ENCODE measurements around the gene RSRC1. TPM values are rescaled to one million over a fixed set of nuclear protein-coding genes. Genes with fewer than 3 reads are reported as not detected.

Gene RSRC1
- total RNA-seq, 4 donors from 2014 or later = 23.5 to 31.8 (median 26.6) TPM

DNA sequence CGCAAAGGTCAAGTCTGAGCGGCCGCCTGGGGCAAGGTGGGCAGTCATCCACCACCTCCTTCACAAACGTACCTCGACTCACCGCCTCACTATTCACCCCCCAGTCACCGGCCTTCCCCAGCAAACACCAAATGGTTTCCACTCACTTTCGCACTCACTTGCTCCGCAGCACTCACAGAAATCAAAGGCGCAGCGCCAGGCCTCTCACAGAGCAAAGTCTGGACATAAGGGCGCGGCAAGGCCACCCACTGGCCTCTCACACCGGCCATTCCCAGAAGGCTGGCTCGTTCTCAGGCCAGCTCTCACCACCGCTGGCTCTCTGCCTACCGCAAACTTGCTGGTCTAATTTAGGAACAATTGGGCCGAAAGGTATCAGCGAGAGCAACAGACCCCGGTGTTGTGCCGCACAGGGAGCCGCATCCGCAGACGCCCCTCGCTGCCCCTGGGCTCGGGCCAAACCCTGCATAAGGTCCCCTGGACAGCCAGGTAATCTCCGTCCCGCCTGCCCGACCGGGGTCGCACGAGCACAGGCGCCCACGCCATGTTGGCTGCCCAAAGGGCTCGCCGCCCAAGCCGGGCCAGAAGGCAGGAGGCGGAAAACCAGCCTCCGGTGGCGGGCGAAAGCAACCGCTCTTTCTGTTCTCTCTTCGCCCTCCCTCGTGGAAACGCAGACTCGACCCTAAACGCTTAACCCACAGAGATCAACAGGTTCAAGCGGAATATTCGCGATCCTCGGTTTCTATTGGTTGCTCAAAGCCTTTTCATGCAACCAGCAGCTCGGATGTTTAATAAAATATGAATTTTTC, 6.6 kb upstream of the RSRC1 start:
- no peak overlapping the region for H3K4me3 ChIP-seq (ENCODE audit: low read depth, poor library complexity, severe bottlenecking)
- WGBS, 2 donors = 19 to 24% methylated on average over 52 of the region's 52 CpGs
- no peak for TF ChIP-seq POLR2A (IDR thresholded peaks at IDR 0.05)
- TF ChIP-seq, protein P1, sequence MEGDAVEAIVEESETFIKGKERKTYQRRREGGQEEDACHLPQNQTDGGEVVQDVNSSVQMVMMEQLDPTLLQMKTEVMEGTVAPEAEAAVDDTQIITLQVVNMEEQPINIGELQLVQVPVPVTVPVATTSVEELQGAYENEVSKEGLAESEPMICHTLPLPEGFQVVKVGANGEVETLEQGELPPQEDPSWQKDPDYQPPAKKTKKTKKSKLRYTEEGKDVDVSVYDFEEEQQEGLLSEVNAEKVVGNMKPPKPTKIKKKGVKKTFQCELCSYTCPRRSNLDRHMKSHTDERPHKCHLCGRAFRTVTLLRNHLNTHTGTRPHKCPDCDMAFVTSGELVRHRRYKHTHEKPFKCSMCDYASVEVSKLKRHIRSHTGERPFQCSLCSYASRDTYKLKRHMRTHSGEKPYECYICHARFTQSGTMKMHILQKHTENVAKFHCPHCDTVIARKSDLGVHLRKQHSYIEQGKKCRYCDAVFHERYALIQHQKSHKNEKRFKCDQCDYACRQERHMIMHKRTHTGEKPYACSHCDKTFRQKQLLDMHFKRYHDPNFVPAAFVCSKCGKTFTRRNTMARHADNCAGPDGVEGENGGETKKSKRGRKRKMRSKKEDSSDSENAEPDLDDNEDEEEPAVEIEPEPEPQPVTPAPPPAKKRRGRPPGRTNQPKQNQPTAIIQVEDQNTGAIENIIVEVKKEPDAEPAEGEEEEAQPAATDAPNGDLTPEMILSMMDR (IDR thresholded peaks at IDR 0.05) = no peak
- peak in 1 of 2 donors; percentile 89 for DNase-seq (ENCODE audit: low spot score in 2 of 2)
- intact Hi-C loops (cut with DNase I; ENCODE audit: low total_unique reads) = no loop called here

DNA sequence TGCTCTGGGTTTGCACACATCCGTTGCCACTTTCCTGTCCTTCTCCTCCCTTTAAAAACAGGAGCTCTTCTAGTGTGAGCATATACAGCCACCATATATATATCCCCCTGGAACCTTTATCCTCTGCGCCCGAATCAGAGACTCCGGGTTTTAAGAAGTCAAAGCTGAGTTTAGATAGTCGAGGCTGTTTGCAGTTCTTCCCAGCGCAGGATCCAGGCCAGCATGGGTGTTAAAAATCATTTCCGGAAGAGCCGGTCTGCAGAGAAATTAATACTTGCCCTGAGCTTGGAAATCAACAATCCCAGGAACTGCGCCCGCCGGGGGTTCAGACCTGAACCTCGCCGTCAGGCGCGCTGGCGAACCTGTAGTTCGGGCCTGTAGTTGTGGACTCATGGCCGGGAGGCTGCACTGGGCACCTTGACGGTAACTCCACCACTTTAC, 6.0 kb upstream of the RSRC1 start:
- no peak overlapping the region for H3K4me3 ChIP-seq (ENCODE audit: low read depth, poor library complexity, severe bottlenecking)
- peak in 1 of 2 donors; percentile 82 for DNase-seq (ENCODE audit: low spot score in 2 of 2)
- no peak for TF ChIP-seq POLR2A (IDR thresholded peaks at IDR 0.05)
- TF ChIP-seq, protein P1 (IDR thresholded peaks at IDR 0.05) = no peak
- 20 to 33% methylated on average over 19 of the region's 19 CpGs for WGBS, 2 donors
- intact Hi-C loops (cut with DNase I; ENCODE audit: low total_unique reads) = no loop called here

GRCh38 chr3:158104431-158104921, 5.4 kb upstream of the RSRC1 start:
- 22 to 24% methylated on average over 5 of the region's 5 CpGs for WGBS, 2 donors
- no peak for DNase-seq (ENCODE audit: low spot score in 2 of 2)
- no peak for TF ChIP-seq POLR2A (IDR thresholded peaks at IDR 0.05)
- TF ChIP-seq, protein P1 (IDR thresholded peaks at IDR 0.05) = no peak
- no peak overlapping the region for H3K4me3 ChIP-seq (ENCODE audit: low read depth, poor library complexity, severe bottlenecking)
- intact Hi-C loops (cut with DNase I; ENCODE audit: low total_unique reads) = no loop called here

DNA sequence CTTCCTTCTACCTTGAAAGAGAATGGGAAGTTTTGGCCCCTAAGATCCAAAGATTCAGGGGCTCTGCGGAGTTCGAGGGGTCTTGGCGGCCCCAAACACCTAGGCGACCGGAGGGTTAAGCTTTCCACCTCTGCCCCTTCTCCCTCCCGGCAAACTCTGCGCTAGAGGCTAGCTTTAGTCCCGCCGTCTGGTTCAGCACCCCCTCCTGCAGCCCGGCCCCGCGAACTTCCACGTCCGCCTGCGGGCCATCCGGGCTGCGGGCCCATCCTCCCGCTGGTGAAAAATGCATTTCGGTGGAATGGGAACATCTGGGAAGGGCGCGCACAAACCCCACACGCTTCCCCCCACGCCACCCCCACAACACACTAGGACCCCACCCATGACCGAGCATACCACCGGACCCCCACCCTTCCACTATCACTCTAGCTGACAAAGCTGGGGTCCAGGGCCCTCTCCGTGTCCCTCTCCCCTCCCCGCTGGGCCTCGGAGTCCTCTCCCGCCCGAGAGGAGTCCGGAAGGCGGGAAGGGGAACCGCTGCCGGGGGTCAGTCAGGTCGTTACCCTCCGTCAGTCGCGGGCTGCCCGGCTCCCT, 4.7 kb upstream of the RSRC1 start:
- no peak for TF ChIP-seq POLR2A (IDR thresholded peaks at IDR 0.05)
- TF ChIP-seq, protein P1 (IDR thresholded peaks at IDR 0.05) = no peak
- WGBS, 2 donors = 2 to 3% methylated on average over 35 to 39 of the region's 39 CpGs
- peak in 1 of 2 donors; percentile 88 for DNase-seq (ENCODE audit: low spot score in 2 of 2)
- H3K4me3 ChIP-seq (ENCODE audit: low read depth, poor library complexity, severe bottlenecking) = peak overlapping the region; percentile 33
- intact Hi-C loops (cut with DNase I; ENCODE audit: low total_unique reads) = no loop called here

DNA sequence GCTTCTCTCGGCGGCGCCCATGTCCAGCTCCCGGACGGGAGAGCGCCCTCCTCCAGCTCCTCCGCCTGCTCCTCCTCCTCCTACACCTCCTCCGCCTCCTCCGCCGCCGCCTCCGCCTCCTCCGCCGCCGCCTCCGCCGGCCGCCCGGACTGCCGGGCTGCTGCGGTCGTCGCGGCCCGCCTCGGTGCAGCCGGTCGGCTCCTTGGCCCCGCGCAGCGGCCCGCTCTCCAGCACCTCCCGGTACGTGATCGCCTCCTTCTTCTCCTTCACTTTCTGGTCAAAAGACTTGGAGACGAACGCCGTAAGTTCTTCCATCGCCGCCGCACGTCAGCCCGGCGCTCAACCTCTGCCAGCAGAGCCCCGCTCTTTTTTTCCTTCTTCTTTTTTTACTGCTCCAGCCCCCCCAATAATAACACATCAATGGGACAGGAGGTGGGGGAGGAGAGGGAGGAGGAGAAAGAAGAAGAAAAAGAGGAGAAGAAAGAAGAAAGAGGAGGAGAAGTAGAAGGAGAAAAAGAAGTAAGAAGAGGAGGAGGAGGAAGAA, 4.1 kb upstream of the RSRC1 start:
- intact Hi-C loops (cut with DNase I; ENCODE audit: low total_unique reads) = no loop called here
- no peak for TF ChIP-seq POLR2A (IDR thresholded peaks at IDR 0.05)
- TF ChIP-seq, protein P1 (IDR thresholded peaks at IDR 0.05) = no peak
- peak in 1 of 2 donors; percentile 93 for DNase-seq (ENCODE audit: low spot score in 2 of 2)
- H3K4me3 ChIP-seq (ENCODE audit: low read depth, poor library complexity, severe bottlenecking) = peak overlapping the region; percentile 33
- WGBS, 2 donors = 0 to 1% methylated on average over 45 of the region's 45 CpGs
